CD4-positive, alpha-beta T cell treated with Interleukin-4 for 4 hours (primary cell): Measurements from ENCODE around the gene SKIC2.
"Not testable (repeated sequence)": the region's sequence is repeated elsewhere in the genome, so short reads cannot be mapped to it uniquely, and the experiment has no call there.

Experiments used
- DNase-seq: peaks from one replicate; pipeline ENCODE4 v3.0.0-alpha.2; 2020

SKIC2 gene

DNA sequence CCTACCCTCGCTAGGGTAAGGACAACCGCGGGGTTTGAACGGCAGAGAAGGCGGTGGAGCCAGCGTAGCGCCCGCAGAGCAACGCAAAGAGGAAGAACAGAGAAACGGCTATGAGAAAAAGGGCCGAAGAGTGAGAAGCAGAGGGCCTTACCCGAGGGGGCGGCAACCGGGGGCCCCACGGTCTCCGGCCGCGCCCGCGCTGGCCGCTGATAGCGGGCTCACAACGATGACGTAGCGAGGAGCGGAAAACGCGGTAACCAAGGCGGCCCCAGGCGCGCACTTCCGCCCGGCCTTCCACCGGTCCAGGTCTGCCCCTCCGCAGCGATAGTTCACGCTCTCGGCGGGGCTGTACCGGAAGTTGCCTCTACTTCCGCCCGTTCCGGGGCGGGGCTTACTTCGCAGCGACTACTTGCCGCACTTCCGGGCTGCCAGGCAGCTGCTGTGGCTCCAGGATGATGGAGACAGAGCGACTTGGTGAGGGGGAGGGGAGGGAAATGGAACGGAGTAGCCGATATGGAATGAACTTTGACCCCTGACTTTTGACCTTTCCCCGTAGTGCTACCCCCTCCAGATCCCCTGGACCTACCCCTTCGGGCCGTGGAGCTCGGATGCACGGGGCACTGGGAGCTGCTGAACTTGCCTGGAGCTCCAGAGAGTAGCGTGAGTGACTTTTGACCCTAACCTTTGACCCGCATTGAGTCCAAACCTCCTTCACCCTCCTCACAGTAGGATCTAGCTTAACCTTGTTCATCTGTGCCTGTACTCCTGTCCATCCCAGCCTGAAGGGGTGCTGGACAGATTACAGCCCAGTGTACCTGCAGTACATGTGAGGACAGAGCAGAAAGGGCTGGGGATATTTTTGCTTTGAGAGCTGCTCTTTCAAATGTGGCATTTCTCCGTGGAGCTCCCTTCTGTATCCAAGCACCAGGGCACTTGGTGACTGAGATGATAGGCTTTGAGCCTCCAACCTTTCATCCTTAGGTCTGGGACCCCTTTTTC is at the start of gene SKIC2, which contains the start of gene NELFE:
Gene SKIC2, plus strand, starts transcription at position 435 of the 999 bp plus-strand sequence. Its CDS starts 18 bp downstream, at position 453.
Gene NELFE, minus strand, starts transcription at position 231 of the 999 bp plus-strand sequence. CDS start 525 bp downstream, outside the sequence.
- DNase-seq: peak; percentile 98

- DNase-seq: not testable (repeated sequence)
These were observed 49.7 kb upstream of the SKIC2 start for GRCh38 chr6:31909298-31909697.

GRCh38 chr6:31911826-31912585 is 47.0 kb upstream of the SKIC2 start:
- no peak for DNase-seq

GRCh38 chr6:31915351-31915750 is 43.6 kb upstream of the SKIC2 start:
- DNase-seq: no peak

- no peak for DNase-seq
These were observed 43.2 kb upstream of the SKIC2 start for GRCh38 chr6:31915756-31916155.

DNA sequence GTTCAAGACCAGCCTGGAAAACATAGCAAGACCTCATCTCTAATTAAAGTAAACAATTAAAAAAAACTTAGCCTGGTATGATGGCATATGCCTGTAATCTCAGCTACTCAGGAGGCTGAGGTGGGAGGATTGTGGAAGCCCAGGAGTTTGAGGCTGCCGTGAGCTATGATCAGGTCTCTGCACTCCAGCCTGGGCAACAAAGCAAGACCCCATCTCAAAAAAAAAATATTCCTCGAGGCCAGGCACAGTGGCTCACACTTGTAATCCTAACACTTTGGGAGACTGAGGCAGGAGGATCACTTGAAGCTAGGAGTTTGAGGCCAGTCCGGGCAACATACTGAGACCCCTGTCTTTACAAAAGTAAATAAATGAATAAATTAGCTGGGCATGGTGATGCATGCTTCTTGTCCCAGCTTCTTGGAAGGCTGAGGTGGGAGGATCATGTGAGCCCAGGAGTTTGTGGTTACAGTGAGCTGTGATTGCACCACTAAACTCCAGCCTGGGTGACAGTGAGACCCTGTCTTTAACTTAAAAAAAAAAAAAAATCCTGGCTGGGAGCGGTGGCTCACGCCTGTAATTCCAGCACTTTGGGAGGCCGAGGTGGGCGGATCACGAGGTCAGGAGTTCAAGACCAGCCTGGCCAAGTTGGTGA is 40.8 kb upstream of the SKIC2 start:
- DNase-seq: no peak

- DNase-seq: no peak
These were observed 39.2 kb upstream of the SKIC2 start for GRCh38 chr6:31919624-31920303.

DNA sequence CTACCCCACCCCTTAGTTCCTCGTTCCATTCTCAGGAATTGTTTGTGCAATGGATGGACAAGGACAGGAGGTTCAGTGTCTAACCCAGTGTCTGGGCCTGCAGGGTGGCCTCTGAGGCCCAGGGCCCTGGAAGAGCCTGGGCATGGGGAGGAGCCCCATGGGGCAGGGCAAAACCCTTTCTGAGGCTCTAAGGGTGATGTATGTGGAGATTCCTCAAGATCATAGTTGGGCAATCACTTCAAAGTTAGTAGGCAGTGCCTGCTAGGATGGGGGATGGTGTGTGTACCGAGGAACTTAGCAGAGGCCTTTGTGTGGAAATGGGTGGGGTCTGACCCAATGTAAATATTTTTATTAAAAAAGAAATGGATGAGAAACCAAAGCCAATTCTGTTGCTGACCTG is 38.2 kb upstream of the SKIC2 start:
- no peak for DNase-seq

- no peak for DNase-seq
These were observed 36.0 kb upstream of the SKIC2 start for GRCh38 chr6:31922942-31923341.

GRCh38 chr6:31927242-31927862 is 31.6 kb upstream of the SKIC2 start, which contains the start of gene C2:
C2 (plus strand) TSS chr6:31927717; CDS start chr6:31927753, 36 bp downstream.
- no peak for DNase-seq

GRCh38 chr6:31927863-31928671 is 30.9 kb upstream of the SKIC2 start:
- DNase-seq: no peak

DNA sequence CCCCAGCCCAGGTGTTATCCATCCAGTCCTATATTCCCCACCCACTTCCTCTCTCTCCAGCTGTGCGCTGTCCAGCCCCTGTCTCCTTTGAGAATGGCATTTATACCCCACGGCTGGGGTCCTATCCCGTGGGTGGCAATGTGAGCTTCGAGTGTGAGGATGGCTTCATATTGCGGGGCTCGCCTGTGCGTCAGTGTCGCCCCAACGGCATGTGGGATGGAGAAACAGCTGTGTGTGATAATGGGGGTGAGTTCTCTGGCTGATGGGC is 30.4 kb upstream of the SKIC2 start:
- no peak for DNase-seq

- DNase-seq: no peak
These were observed 28.0 kb upstream of the SKIC2 start for GRCh38 chr6:31930962-31931361.

- not testable (repeated sequence) for DNase-seq
These were observed 26.8 kb upstream of the SKIC2 start for GRCh38 chr6:31932137-31932536.

DNA sequence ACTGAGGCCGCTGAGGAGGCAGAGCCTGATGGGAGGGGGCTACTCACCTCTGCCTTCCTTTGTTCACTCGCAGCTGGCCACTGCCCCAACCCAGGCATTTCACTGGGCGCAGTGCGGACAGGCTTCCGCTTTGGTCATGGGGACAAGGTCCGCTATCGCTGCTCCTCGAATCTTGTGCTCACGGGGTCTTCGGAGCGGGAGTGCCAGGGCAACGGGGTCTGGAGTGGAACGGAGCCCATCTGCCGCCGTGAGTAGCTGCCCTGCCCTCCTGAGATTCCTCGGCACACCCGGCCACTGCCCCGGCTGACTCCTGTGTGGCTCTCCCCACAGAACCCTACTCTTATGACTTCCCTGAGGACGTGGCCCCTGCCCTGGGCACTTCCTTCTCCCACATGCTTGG is 25.4 kb upstream of the SKIC2 start:
- DNase-seq: no peak

DNA sequence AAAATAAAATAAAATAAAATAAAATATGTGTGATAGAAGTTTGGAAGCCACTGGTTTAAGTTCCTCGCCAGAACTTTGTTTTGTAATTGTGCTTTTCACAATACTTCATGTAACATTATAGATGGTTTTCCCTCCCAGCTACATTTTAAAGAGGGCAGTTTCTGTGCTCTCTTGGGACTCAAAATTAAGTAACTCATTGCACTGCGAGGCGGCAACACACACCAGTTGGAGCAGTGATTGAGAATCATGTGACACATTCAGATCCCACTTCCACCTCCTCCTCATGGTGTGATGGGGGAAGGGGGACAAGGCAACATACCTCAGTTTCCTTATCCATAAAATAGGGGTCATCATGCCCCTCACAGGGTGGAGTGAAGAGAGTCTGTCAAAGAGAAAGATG is 24.0 kb upstream of the SKIC2 start:
- DNase-seq: no peak

DNA sequence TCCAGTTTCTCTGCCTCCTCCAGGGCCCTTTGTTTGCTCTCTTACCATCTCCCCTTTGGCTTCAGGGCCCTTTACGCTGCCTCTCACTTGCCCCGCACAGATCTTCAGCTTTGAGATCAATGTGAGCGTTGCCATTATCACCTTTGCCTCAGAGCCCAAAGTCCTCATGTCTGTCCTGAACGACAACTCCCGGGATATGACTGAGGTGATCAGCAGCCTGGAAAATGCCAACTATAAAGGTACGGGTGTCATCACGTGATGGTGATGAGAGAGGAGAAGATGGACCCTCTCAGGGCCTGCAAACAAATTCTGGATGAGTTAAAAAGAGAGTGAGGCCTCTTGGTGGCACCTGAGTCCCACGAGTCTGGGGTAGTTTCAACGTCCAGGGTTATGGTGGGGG is 23.2 kb upstream of the SKIC2 start:
- DNase-seq: no peak

DNA sequence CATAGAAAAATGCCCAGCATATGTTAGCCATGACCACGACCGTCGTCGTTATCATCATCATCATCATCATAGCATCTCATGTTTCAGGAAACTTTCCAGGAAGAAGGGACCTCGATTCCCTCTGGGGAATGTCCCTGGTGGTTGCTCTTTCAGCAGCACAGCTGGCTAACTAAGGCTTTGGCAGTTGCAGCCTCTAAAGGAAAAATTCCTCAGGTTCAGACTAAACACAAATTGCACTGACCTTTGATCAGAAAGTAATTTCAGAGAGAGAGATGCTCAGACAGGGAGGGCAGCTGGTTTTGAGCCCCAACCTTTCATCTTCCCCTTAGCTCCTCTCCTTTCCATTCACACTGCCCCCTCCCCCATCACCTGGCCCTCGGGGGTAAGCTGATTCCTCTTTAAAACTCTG is 18.7 kb upstream of the SKIC2 start:
- no peak for DNase-seq

- DNase-seq: no peak
These were observed 15.2 kb upstream of the SKIC2 start for GRCh38 chr6:31943742-31944141.

DNA sequence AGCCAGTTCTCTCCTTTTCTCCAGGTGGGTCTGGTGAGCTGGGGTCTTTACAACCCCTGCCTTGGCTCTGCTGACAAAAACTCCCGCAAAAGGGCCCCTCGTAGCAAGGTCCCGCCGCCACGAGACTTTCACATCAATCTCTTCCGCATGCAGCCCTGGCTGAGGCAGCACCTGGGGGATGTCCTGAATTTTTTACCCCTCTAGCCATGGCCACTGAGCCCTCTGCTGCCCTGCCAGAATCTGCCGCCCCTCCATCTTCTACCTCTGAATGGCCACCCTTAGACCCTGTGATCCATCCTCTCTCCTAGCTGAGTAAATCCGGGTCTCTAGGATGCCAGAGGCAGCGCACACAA is 13.8 kb upstream of the SKIC2 start:
- DNase-seq: no peak
